MM.1S (cell line): ENCODE results near the gene PNMA1.

Experiments
- DNase-seq: peaks from one replicate; pipeline ENCODE4 v3.0.0-alpha.2; 2015
- H2AFZ ChIP-seq: fragments of 300-600 bp; sonication (generic); 2 replicates; pipeline ENCODE4 v1.6.0; 2016; ENCODE audit warnings: antibody characterized with exemption, low read length
- H3F3A ChIP-seq: fragments of 300-600 bp; sonication (generic); 2 replicates; pipeline ENCODE4 v1.6.1; 2016; ENCODE audit warnings: mild to moderate bottlenecking, antibody characterized with exemption, low read length, moderate library complexity, mixed read lengths; ENCODE audit not compliant: insufficient read depth
- H3K27ac ChIP-seq: fragments of 300-600 bp; sonication (generic); 2 replicates; pipeline ENCODE4 v1.5.1; 2016; ENCODE audit warnings: mild to moderate bottlenecking, low read length
- H3K27me3 ChIP-seq: fragments of 300-600 bp; sonication (generic); replicated peaks from 2 replicates; pipeline ENCODE4 v1.6.0; 2016; ENCODE audit warnings: low read length; ENCODE audit not compliant: insufficient read depth
- H3K36me3 ChIP-seq: fragments of 300-600 bp; sonication (generic); replicated peaks from 2 replicates; pipeline ENCODE4 v1.6.1; 2016; ENCODE audit warnings: mild to moderate bottlenecking, low read length, mixed read lengths; ENCODE audit not compliant: insufficient read depth
- H3K4me1 ChIP-seq: fragments of 300-600 bp; sonication (generic); 2 replicates; pipeline ENCODE4 v1.6.1; 2016; ENCODE audit warnings: low read length, mixed read lengths
- H3K4me2 ChIP-seq: fragments of 300-600 bp; sonication (generic); 2 replicates; pipeline ENCODE4 v1.6.0; 2016; ENCODE audit warnings: low read depth, low read length
- H3K4me3 ChIP-seq: fragments of 300-600 bp; sonication (generic); 2 replicates; pipeline ENCODE4 v1.5.1; 2016; ENCODE audit warnings: low read length, mixed read lengths
- H3K79me2 ChIP-seq: fragments of 300-600 bp; sonication (generic); 2 replicates; pipeline ENCODE4 v1.6.1; 2016; ENCODE audit warnings: mixed run types, low read length, mixed read lengths
- H3K9ac ChIP-seq: fragments of 300-600 bp; sonication (generic); 2 replicates; pipeline ENCODE4 v1.6.1; 2016; ENCODE audit warnings: low read length, mixed read lengths
- H3K9me2 ChIP-seq: fragments of 300-600 bp; sonication (generic); replicated peaks from 2 replicates; pipeline ENCODE4 v1.6.1; 2016; ENCODE audit warnings: mild to moderate bottlenecking, low read length, mixed read lengths; ENCODE audit not compliant: insufficient read depth
- H3K9me3 ChIP-seq: fragments of 300-600 bp; sonication (generic); replicated peaks from 2 replicates; pipeline ENCODE4 v1.6.1; 2016; ENCODE audit warnings: mild to moderate bottlenecking, low read length, mixed read lengths; ENCODE audit not compliant: insufficient read depth
- H4K20me1 ChIP-seq: fragments of 300-600 bp; sonication (generic); 2 replicates; pipeline ENCODE4 v1.6.1; 2016; ENCODE audit warnings: mild to moderate bottlenecking, low read length, moderate library complexity, mixed read lengths; ENCODE audit not compliant: insufficient read depth
- EZH2 ChIP-seq: fragments of 300-600 bp; sonication (generic); optimal IDR thresholded peaks from 2 replicates; pipeline ENCODE3; 2017; ENCODE audit warnings: low read depth, mild to moderate bottlenecking, antibody characterized with exemption, low read length, mixed read lengths
- EZH2phosphoT487 ChIP-seq: fragments of 300-600 bp; sonication (generic); IDR thresholded peaks from 2 replicates; pipeline ENCODE4 v1.6.1; 2018; ENCODE audit warnings: antibody characterized with exemption, low read length
- TF ChIP-seq, protein P1 (sequence below): fragments of 300-600 bp; sonication (generic); IDR thresholded peaks from 2 replicates; pipeline ENCODE4 v1.5.1; 2016; ENCODE audit warnings: antibody characterized with exemption, low read length, mixed read lengths

PNMA1 gene

DNA sequence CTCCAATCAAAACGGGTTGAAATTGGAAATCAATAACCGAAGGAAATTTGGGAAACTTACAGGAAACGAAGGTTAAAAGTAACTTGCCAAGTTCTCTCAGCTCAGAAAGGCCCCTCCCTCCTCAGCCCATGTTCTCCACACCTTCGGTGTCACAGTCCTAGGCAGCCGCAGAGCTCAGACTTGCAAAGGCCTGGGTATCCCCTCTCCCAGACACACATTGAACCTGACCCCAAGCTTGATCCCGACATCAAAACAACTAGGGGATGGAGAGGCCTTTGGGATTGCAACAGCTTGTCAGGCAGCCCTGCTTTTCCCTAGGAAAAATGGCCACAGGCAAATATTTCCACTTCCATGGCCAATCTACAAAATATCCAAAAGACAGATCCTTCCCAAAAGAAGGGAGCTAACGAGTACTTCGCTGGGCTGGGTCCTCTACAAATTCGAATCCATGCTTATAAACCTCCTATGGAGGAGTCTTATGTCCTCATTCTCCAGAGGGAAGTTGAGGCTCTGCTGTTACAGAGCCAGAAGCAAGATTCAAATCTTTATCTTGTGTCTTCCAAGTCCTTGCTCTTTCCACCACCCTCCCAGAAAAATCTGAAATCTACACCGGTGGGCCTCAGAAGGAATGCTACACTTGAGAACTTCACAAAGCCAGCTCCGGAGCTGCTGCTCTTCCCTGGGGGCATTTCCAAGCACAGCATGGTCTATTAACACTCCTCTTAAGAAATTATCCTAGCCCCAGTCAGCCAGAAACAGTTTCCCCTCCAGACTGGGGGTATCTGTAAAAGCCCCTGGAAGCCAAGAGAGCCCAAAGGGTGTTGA lies 35.7 kb upstream of the PNMA1 start:
- Histone ChIP-seq H3K4me2 (no peak overlapping the region), H3K36me3 (no peaks in the 10 kb centered on the region), H2AFZ (no peak overlapping the region), H3F3A (no peaks in the 10 kb centered on the region), H3K27me3 (no peaks in the 10 kb centered on the region), H4K20me1 (peaks cover 39% of the 10 kb centered on the region), H3K79me2 (peaks cover 99% of the 10 kb centered on the region), H3K27ac (no peak overlapping the region), H3K4me1 (0 out of 2 replicates have a peak, but pooled peaks cover 4% of the 10 kb centered on the region), H3K9me2 (no peaks in the 10 kb centered on the region), H3K9me3 (no peaks in the 10 kb centered on the region), H3K4me3 (no peak overlapping the region), H3K9ac (no peak overlapping the region)
- no peak for TF ChIP-seq EZH2phosphoT487
- TF ChIP-seq, protein P1, sequence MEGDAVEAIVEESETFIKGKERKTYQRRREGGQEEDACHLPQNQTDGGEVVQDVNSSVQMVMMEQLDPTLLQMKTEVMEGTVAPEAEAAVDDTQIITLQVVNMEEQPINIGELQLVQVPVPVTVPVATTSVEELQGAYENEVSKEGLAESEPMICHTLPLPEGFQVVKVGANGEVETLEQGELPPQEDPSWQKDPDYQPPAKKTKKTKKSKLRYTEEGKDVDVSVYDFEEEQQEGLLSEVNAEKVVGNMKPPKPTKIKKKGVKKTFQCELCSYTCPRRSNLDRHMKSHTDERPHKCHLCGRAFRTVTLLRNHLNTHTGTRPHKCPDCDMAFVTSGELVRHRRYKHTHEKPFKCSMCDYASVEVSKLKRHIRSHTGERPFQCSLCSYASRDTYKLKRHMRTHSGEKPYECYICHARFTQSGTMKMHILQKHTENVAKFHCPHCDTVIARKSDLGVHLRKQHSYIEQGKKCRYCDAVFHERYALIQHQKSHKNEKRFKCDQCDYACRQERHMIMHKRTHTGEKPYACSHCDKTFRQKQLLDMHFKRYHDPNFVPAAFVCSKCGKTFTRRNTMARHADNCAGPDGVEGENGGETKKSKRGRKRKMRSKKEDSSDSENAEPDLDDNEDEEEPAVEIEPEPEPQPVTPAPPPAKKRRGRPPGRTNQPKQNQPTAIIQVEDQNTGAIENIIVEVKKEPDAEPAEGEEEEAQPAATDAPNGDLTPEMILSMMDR = no peak
- no peak for TF ChIP-seq EZH2
- DNase-seq = no peak

DNA sequence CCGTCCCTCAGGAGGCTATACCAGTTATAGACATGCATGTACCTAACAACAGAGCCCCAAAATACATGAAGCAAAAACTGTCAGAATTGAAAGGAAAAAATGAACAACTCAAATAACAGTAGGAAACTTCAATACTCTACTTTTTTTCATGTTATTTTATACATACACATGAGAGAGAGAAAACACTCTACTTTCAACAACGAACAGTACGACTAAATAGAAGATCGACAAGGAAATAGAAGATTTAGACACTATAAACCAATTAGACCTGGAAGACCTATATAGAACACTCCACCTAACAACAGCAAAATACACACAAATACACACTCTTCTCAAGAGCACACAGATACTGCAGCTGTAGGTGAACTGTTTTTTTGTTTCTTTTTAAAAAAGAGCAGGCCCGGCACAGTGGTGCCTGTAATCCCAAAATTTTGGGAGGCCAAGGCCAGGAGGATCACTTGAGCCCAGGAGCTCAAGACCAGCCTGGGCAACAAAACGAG lies 34.7 kb upstream of the PNMA1 start:
- no peaks in the 10 kb centered on the region for H3K27me3 ChIP-seq
- no peak overlapping the region for H2AFZ ChIP-seq
- peaks cover 37% of the 10 kb centered on the region for H4K20me1 ChIP-seq
- H3K9me3 ChIP-seq = no peaks in the 10 kb centered on the region
- no peak overlapping the region for H3K4me3 ChIP-seq
- peaks cover 11% of the 10 kb centered on the region for H3K4me1 ChIP-seq
- no peaks in the 10 kb centered on the region for H3K36me3 ChIP-seq
- no peak overlapping the region for H3K9ac ChIP-seq
- H3K27ac ChIP-seq = no peak overlapping the region
- DNase-seq = no peak
- H3K79me2 ChIP-seq = peaks cover 99% of the 10 kb centered on the region
- no peaks in the 10 kb centered on the region for H3K9me2 ChIP-seq
- TF ChIP-seq EZH2phosphoT487 (no peak), EZH2 (no peak)
- TF ChIP-seq, protein P1 = no peak
- no peaks in the 10 kb centered on the region; the same call in 1 of the 2 replicates for H3F3A ChIP-seq
- no peak overlapping the region for H3K4me2 ChIP-seq

DNA sequence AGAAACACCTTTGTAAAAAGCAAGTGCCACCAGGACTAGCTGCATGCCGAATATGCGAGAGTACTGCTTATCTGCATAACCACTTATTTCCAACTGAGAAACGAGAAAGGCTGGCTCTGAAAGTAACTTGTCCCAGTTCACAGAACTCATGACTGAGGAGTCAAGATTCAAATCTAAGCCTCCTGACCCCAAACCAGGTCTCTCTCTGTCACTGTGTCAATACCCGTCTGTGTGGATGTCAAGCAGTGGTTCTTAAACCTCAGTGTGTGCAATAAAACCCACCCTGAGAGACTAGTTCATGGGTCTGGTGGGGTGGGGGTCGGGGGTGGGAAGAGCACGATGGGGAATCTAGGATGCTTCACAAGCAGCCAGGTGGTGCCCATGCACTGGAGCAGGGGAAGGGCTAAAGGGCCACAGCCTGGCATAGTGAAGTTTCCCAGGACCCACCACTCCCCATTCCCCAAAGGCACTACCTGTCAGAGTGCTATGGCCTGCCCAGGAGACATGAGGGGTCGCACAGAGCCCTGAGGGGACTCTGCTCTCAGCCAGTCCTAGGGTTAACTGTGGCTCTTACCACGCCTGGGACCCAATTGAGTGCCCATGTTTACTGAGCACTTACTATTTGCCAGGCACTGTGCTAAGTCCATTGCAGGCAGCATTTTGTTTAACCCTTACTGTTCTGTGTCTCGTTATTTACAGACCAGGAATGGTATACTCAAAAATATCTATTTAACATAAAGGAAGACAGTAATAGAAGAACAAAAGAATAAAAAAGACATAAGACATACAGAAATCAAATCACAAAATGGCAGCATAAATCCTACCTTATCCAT lies 33.4 kb upstream of the PNMA1 start:
- no peak for DNase-seq
- no peaks in the 10 kb centered on the region; the same call in 1 of the 2 replicates for H3F3A ChIP-seq
- H3K79me2 ChIP-seq = peaks cover 99% of the 10 kb centered on the region
- no peak for TF ChIP-seq EZH2
- TF ChIP-seq EZH2phosphoT487 = no peak
- TF ChIP-seq, protein P1 = no peak
- H3K27me3 ChIP-seq = no peaks in the 10 kb centered on the region
- H3K36me3 ChIP-seq = no peaks in the 10 kb centered on the region
- no peaks in the 10 kb centered on the region for H3K9me2 ChIP-seq
- peaks cover 24% of the 10 kb centered on the region for H4K20me1 ChIP-seq
- H3K9ac ChIP-seq = no peak overlapping the region
- H3K4me1 ChIP-seq = peaks cover 24% of the 10 kb centered on the region
- H3K9me3 ChIP-seq = no peaks in the 10 kb centered on the region
- no peak overlapping the region for H3K4me2 ChIP-seq
- H2AFZ ChIP-seq = no peak overlapping the region
- H3K27ac ChIP-seq = no peak overlapping the region
- H3K4me3 ChIP-seq = no peak overlapping the region
